Astrocyte (in vitro differentiated cells and primary cell): Measurements from ENCODE around the gene PYGB. TPM values are rescaled to one million over a fixed set of nuclear protein-coding genes. Genes with fewer than 3 reads are reported as not detected.

ENCODE experiments used
- DNase-seq: peaks from one replicate; pipeline ENCODE4 v3.0.0-alpha.2; 2010; ENCODE audit warnings: low read depth
- FAIRE-seq: peaks from 2 replicates; lab custom pipeline; 2011; peaks lifted over from hg19 to GRCh38; lab: Jason Lieb, UNC
- H2AFZ ChIP-seq: 2 replicates; pipeline ENCODE4 v1.6.0; 2012; ENCODE audit warnings: low read depth, low read length, inconsistent platforms
- H3K27ac ChIP-seq: 2 replicates; pipeline ENCODE4 v1.5.1; 2011; ENCODE audit warnings: low read depth, low read length, inconsistent platforms
- H3K27me3 ChIP-seq: 2 replicates; pipeline ENCODE4 v1.6.0; 2011; ENCODE audit warnings: low read length, inconsistent platforms; ENCODE audit not compliant: insufficient read depth
- H3K36me3 ChIP-seq: 2 replicates; pipeline ENCODE4 v1.5.1; 2011; ENCODE audit warnings: low read length, inconsistent platforms; ENCODE audit not compliant: insufficient read depth
- H3K4me1 ChIP-seq: 2 replicates; pipeline ENCODE4 v1.5.1; 2011; ENCODE audit warnings: low read length, inconsistent platforms; ENCODE audit not compliant: insufficient read depth
- H3K4me2 ChIP-seq: 2 replicates; pipeline ENCODE4 v1.6.0; 2012; ENCODE audit warnings: low read length, inconsistent platforms
- H3K4me3 ChIP-seq: 2 replicates; pipeline ENCODE4 v1.5.1; 2011; ENCODE audit warnings: low read depth, mild to moderate bottlenecking, low read length, inconsistent platforms; ENCODE audit not compliant: insufficient read depth
- H3K79me2 ChIP-seq: 2 replicates; pipeline ENCODE4 v1.6.0; 2012; ENCODE audit warnings: mild to moderate bottlenecking, low read length, inconsistent platforms; ENCODE audit not compliant: insufficient read depth
- H3K9ac ChIP-seq: 2 replicates; pipeline ENCODE4 v1.6.0; 2012; ENCODE audit warnings: mild to moderate bottlenecking, low read length, inconsistent platforms
- H3K9me3 ChIP-seq: 2 replicates; pipeline ENCODE4 v1.5.1; 2012; ENCODE audit warnings: low read depth, mild to moderate bottlenecking, low read length, inconsistent platforms; ENCODE audit not compliant: insufficient read depth
- H4K20me1 ChIP-seq: 2 replicates; pipeline ENCODE4 v1.6.0; 2012; ENCODE audit warnings: low read length, inconsistent platforms; ENCODE audit not compliant: insufficient read depth
- H3K27ac Mint-ChIP-seq: one replicate; pipeline ENCODE4 v1.8.0; 2021; ENCODE audit warnings: mild to moderate bottlenecking, mixed read lengths; ENCODE audit not compliant: unreplicated experiment
- H3K27me3 Mint-ChIP-seq: one replicate; pipeline ENCODE4 v1.8.0; 2021; ENCODE audit warnings: low read depth, mixed read lengths; ENCODE audit not compliant: unreplicated experiment
- H3K36me3 Mint-ChIP-seq: one replicate; pipeline ENCODE4 v1.8.0; 2021; ENCODE audit warnings: low read depth, mixed read lengths; ENCODE audit not compliant: unreplicated experiment
- H3K4me1 Mint-ChIP-seq: one replicate; pipeline ENCODE4 v1.8.0; 2021; ENCODE audit warnings: low read depth, mixed read lengths; ENCODE audit not compliant: unreplicated experiment
- H3K4me3 Mint-ChIP-seq: one replicate; pipeline ENCODE4 v1.8.0; 2021; ENCODE audit warnings: mild to moderate bottlenecking, moderate library complexity, mixed read lengths; ENCODE audit not compliant: unreplicated experiment
- H3K9me3 Mint-ChIP-seq: one replicate; pipeline ENCODE4 v1.8.0; 2021; ENCODE audit warnings: mild to moderate bottlenecking, mixed read lengths; ENCODE audit not compliant: unreplicated experiment
- CTCF ChIP-seq: IDR thresholded peaks from 2 replicates; pipeline ENCODE4 v1.5.1; 2011; ENCODE audit warnings: low read depth, mild to moderate bottlenecking, inconsistent platforms, low read length, moderate library complexity; ENCODE audit not compliant: insufficient read depth
- EZH2 ChIP-seq: IDR thresholded peaks from 2 replicates; pipeline ENCODE4 v1.6.1; 2012; ENCODE audit warnings: mild to moderate bottlenecking, low read length, inconsistent platforms; ENCODE audit not compliant: insufficient read depth
- total RNA-seq: library from RNA; stranded (reverse); gene quantifications from 2 replicates; pipeline ENCODE4 v1.2.1, GENCODE V29; 2021

The PYGB gene
- total RNA-seq, 1 donor from 2014 or later: 206 TPM

GRCh38 chr20:25280574-25281535, 33.0 kb downstream of the PYGB start:
- Histone ChIP-seq H3K36me3 (peaks cover 39% of the 10 kb centered on the region), H3K4me1 (no peaks in the 10 kb centered on the region), H3K9me3 (no peaks in the 10 kb centered on the region), H3K4me2 (no peak overlapping the region), H3K27me3 (no peaks in the 10 kb centered on the region), H3K27ac (no peak overlapping the region), H2AFZ (no peak overlapping the region), H4K20me1 (peaks cover 49% of the 10 kb centered on the region), H3K79me2 (peaks cover 6% of the 10 kb centered on the region), H3K9ac (no peak overlapping the region), H3K4me3 (no peak overlapping the region)
- Mint-ChIP-seq H3K9me3 (no peaks in the 10 kb centered on the region), H3K27ac (no peak overlapping the region), H3K27me3 (no peaks in the 10 kb centered on the region), H3K4me3 (no peak overlapping the region), H3K4me1 (no peaks in the 10 kb centered on the region), H3K36me3 (peaks cover 19% of the 10 kb centered on the region)
- no peak for DNase-seq
- FAIRE-seq: no peak
- TF ChIP-seq EZH2: no peak
- TF ChIP-seq CTCF: no peak

DNA sequence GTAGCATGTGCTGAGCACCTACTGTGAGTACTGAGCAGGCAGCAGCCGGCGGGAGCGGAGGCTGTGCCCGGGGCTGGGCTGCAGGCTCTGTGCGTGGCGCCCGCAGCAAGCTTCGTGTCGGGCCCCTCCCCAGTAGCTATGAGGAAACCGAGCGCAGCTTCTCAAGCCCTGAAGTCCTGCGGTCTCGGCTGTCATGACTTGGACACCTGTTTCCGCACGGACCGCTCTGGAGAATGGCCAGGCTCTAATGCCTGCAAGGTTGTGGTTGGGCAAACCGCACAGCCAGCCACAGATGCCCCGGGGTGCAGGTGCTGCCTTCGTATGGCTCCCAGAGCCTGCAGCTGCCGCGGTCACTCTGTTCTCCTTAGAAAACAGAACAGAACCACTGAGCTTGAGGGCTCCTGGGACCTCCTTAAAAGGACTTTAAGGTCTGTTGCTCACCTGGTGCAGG, 33.7 kb downstream of the PYGB start:
- TF ChIP-seq CTCF (no peak), EZH2 (no peak)
- Histone ChIP-seq H3K4me1 (no peaks in the 10 kb centered on the region), H3K4me2 (no peak overlapping the region), H3K4me3 (no peak overlapping the region), H2AFZ (no peak overlapping the region), H3K9me3 (no peaks in the 10 kb centered on the region), H3K27me3 (no peaks in the 10 kb centered on the region), H3K27ac (no peak overlapping the region), H3K9ac (no peak overlapping the region), H4K20me1 (peaks cover 51% of the 10 kb centered on the region), H3K36me3 (peaks cover 43% of the 10 kb centered on the region), H3K79me2 (peaks cover 12% of the 10 kb centered on the region)
- peaks cover 22% of the 10 kb centered on the region for H3K36me3 Mint-ChIP-seq
- no peaks in the 10 kb centered on the region for H3K4me1 Mint-ChIP-seq
- FAIRE-seq: no peak
- H3K27me3 Mint-ChIP-seq: no peaks in the 10 kb centered on the region
- no peaks in the 10 kb centered on the region for H3K9me3 Mint-ChIP-seq
- no peak for DNase-seq
- no peak overlapping the region for H3K27ac Mint-ChIP-seq
- no peak overlapping the region for H3K4me3 Mint-ChIP-seq
